Stimulated activated CD8-positive, alpha-beta memory T cell treated with anti-CD3 and anti-CD28 coated beads, Interleukin-4, amount 100 ng/mL, for 1 hour (primary cell): ENCODE data around the gene APPBP2.

Experiments used
- DNase-seq, 2 donors: peaks; one replicate each; pipeline ENCODE4 v3.0.0-alpha.2; 2020; ENCODE audit warnings: low read depth in 2 of 2, low spot score in 1 of 2

APPBP2 gene

GRCh38 chr17:60398227-60398959 lies 127.6 kb downstream of the APPBP2 start:
- DNase-seq: no peak

DNA sequence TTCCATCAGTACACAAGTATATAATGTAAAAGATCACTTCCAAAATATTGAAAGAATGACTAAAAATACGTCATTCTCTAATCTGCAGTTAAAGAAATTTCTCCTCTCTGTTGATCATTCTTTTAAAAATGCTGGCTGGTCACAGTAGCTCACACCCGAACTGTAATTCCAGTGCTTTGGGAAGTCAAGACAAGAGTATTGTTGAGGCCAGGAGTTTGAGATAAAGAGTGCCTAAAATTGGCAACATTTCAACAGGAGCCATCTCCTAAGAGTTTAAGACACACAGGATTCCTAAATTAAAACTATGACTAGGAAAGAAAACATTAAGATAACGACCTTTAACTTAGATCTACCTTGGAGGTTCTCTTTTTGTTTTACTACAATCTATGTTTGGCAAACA lies 129.6 kb downstream of the APPBP2 start:
- DNase-seq: no peak

GRCh38 chr17:60395508-60396065 lies 130.5 kb downstream of the APPBP2 start:
- DNase-seq: no peak

DNA sequence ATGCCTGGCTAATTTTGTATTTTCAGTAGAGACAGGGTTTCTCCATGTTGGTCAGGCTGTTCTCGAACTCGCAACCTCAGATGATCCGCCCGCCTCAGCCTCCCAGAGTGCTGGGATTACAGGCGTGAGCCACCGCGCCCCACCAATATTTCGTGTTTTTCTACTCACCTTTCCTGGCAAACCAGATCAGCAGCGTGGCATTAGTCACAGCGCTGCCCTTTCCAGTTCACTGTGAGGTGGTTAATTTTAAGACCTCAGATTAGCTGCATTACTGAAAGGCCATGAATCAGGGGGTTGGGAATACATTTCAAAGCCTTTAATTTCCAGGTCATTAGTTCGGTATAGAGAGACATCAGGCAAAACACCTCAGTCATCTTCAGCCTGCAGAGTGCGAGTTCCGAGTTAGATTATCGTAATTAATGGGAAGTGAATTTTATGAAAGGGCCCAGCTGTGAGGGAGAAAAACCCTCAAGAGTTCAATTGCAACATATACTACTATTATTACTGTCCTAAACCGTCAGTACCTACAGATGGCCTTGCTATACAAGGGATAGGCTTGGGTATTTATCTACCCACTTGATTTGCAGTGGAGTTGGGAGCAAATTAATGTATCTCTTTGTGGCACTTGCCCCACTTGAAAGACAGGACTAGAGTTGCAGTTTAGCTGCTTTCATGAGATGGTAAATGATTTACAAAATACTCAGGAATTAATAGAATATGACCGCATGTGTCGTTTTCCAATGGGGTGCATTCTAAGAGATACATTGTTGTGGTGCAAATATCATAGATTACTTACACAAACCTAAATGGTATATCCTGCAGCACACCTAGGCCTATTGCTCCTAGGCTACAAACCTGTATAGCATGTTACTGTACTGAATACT lies 132.0 kb downstream of the APPBP2 start:
- DNase-seq: no peak
